GM19467 (cell line): ENCODE measurements around the gene OBP2B.

Experiments
- ATAC-seq: cut with Tn5 transposase; IDR thresholded peaks from one replicate; pipeline ENCODE4 v1.9.1; 2021; ENCODE audit warnings: mild to moderate bottlenecking, moderate library complexity; ENCODE audit not compliant: unreplicated experiment

OBP2B gene

DNA sequence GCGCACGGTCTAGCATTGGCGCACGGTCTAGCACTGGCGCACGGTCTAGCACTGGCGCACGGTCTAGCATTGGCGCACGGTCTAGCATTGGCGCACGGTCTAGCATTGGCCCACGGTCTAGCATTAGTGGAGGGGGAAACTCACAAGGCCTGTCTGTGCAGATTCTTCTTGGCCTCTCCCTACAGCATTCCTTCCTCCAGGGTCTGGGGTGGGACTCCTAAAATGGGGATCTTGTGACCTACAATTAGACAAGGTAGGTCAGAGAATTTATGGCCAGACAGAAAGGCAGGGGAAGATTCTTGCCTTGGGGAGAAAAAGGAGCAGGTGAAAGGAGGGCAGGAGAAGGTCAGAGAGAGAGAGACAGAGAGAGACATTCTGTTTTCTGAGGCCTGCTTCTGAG is 39.9 kb downstream of the OBP2B start:
- no peak for ATAC-seq

DNA sequence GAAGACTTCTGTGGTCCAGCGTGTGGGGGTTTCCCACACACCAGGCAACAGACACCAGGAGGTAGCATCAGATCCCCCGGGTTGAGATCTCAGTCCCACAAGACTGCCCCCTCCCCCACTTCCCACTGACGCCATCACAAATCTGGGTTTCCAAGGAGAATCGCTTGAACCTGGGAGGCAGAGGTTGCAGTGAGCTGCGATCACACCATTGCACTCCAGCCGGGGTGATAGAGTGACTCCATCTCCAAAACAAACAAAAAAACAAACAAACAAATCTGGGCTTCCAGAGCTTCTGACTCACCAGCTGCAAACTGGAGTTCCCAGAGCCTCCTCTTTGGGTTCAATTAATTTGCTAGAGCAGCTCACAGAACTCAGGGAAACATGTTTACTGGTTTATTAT is 40.6 kb downstream of the OBP2B start:
- no peak for ATAC-seq

DNA sequence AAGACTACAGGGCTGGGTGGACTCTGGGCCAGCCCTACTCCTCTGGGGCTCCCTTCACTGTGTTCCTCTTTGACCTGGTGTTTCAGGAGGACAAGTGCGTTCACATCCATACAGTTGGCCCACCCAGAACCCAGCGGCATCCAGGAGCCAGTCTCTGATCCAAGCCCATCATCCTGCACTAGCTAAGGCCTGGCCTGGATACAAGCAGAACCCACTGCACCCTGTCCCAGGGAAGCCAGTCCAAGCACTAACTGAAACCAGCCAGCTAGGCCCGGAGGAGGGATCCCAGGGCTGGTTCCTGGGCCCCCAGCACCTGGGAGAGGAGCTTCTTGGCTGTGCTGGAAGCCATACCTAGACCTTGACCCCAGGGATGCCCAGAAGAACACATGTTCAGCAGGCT is 41.3 kb downstream of the OBP2B start:
- no peak for ATAC-seq

DNA sequence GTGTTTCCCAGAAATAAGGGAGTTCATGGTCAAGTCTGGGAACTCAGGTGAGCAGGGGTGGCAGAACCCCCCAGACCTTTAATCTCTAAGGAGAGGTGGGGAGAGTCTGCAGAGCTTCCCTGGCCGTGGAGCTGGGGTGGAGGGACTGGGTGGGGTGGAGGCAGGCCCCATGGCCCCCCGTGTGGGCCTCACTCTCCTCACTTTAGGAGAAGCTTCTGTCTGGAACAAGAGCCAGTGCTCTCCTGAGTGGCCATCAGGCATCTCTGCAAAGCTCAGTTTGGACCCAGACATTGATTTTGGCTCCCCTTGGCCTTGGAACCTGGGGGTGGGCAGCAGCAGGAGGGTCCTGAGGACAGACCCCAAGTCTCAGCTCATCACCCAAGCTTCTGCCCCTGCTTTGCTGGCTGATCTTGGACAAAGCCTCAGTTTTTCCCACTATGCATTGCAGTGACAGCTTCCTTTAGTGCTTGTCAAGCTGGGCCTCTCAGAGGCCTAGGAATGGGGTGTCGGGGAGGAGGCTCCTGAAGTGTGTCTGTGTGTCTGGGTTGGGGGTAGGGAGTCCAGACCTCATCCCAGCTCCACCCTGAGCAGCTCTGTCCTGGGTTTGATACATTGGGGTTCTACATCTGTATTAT is 41.8 kb downstream of the OBP2B start:
- ATAC-seq = no peak

DNA sequence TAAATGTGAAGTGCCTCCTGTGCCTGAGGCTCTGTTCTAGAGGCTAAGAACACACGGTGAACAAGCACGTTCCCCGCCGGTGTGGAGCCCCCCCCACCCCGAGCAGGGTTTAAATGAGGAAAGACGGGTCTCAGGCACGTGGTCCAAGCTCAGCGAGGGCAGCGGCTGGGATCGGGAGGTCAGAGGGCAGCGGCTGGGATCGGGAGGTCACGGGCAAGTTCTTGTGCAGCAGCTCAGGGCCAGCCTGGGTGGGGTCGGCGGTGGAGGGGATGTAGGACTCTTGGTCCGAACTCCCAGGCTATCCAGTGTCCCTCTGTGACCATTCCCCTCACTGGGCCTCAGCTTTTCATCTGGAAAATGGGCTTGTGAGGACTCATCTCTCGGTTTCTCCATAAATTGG is 42.7 kb downstream of the OBP2B start:
- ATAC-seq = no peak

DNA sequence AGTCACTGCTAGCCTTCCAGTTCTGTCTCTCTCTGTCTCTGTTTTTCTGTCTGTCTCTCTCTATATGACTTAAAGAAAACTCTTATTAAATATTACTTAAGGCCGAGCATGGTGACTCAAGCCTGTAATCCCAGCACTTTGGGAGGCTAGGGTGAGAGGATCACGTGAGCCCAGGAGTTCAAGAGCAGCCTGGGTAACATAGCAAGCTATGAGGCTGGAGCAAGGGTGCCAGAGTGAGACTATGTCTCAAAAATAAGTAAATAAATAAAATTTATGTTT is 43.7 kb downstream of the OBP2B start:
- ATAC-seq = no peak

DNA sequence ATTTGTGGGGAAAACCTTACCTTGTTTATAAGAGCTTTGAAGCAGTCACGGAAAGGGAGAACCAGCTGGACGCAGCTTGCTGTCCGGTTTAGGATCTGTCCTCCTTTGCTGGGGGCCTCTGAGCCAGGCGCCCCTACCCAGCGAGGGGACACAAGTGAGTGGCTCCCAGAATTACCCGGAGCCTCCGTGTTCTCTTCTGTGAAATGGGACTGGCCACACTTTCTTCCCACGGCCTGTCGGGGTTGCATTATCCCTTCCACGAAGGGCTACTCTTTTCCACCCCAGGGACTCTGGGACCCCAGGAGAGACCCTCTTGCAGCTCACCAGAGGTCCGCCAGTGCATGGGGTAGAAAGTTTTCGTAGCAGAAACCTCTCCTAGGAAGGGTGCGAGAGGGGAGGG is 44.9 kb downstream of the OBP2B start:
- ATAC-seq = no peak

DNA sequence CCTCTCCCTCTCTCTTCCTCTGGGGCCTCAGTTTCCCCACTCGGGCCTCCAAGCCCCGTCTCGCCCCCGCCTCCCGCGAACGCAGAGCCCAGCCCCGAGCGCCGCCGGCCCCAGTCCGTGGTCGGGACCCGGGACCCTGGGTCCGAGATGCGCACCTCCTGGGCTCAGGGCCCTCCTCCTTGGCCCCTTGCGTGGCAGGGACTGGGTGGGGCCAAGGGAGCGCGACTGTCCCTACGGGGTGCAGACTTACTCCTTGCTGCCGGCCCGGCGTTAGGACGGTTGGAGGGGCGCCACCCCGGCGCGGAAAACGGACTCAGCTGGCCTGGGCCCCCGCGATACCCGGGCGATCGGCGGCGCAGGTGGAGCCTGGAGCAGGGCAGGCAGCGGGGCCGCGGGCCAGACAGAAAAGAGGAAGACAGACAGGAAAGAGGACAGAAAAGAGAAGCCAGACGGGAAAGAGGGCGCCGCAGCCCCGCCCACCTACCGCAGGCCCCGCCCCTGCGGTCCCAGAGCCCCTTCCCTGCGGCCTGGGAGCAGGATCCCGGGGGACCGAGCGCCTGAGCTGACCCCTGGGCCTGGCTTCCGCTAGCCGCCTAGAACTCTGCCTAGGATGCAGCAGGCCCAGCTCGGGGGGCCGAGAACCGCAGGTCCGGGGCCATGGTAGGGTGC is 45.4 kb downstream of the OBP2B start, which contains the start of gene GBGT1:
GBGT1 (minus strand) TSS at position 411 of the 669 bp plus-strand sequence. CDS start 1,502 bp downstream, outside the sequence.
- no peak for ATAC-seq

DNA sequence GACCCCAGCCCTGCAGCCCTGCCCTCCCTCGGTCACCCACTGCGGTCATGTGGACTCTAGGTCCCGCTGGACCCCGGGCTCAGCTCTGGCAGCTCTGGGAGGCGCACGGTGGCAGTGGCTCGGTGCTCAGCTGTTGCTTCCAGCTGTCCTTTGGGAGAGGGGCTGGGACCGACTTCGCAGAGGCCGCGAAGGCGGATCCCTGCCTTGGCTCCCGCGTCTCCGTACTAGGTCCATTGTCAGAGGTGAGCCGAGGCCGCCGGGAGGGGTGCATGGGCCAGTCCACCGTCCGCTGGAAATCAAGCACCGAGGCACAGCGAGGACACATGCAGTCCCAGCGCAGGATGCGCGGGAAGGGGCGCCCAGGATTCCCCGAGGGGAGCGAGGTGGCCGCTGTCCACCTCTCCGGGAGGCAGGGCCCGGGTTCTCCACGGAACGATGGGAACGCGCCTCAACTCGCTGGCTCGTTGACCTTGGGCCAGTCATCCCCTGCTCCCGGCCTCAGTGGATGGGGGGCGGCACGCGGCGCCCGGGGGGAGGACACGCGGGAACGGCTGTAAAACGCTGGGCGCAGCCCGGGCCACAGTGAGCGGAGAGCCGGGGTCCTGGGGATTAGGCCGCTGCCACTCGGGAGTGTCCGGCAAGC is 46.1 kb downstream of the OBP2B start:
- no peak for ATAC-seq

DNA sequence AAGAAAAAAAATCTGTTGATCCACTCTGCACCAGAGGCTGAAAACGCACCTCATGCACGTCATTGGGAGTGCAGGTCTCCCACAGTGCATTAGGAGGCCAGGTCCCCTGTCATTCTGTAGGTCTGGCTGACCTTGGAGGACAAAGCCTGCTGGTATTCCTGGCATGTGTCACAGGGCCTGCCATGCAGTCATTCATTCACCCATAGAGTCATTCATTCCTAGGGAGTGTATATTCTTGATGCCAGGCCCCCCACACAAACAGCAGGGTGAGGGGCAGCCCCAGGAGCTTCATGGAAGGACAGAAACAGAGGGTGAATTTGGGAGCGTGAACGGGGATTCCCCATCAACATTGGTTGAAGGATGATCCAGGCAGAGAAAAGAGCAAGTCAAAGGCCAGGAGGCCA is 47.5 kb downstream of the OBP2B start:
- ATAC-seq = no peak

DNA sequence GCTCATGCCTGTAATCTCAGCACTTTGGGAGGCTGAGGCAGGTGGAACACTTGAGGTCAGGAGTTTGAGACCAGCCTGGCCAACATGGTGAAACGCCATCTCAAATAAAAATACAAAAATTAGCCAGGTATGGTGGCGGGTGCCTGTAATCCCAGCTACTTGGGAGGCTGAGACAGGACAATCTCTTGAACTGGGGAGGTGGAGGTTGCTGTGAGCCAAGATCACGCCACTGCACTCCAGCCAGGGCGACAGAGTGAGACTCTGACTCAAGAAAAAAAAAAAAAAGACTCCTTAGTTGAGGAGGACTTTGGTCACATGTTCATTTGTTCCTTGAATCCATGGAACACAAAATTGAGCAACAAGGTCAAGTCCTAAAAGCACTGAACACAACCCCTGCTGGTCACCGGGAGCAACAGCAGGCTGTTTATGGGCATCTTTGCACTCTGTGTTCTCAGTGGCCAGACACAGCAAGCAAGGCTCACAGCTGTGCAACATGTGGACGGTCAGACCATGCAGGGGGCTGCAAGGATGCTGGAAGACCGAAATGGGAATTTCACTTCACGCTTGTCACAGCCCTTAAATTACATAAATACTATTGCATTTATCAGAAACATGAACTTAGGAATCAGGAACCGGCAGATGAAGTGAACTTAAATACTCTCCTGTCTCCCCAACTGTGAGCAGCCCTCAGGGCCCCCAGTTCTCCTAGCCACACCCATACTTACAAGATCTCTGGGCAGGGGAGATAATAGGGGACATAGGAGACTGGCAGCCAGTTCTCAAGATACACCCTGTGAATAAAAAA is 48.1 kb downstream of the OBP2B start:
- ATAC-seq = peak; percentile 54

DNA sequence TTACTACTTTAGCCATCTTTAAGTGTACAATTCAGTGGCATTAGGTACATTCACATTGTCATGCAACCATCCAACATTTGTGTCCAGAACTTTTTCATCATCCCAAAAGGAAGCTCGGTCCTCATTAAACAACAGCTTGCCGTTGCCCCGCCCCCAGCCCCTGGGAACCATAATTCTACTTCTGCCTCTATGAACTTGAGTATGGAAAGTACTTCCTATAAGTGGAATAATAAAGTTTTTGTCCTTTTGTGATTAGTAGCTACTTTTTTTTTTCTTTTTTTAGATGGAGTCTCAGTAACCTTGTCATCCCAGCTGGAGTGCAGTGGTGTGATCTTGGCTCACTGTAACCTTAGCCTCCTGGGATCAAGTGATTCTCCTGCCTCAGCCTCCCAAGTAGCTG is 50.4 kb downstream of the OBP2B start:
- ATAC-seq = no peak
